ENCODE results near the gene HGS. TPM values are rescaled to one million over a fixed set of nuclear protein-coding genes. Genes with fewer than 3 reads are reported as not detected.

Gene HGS
- total and polyA plus RNA-seq, 2 of the 13 experiments (the other 11 are each of a cell fraction or from before 2014, with no cell fraction given) = 73.3 to 78.1 TPM

DNA sequence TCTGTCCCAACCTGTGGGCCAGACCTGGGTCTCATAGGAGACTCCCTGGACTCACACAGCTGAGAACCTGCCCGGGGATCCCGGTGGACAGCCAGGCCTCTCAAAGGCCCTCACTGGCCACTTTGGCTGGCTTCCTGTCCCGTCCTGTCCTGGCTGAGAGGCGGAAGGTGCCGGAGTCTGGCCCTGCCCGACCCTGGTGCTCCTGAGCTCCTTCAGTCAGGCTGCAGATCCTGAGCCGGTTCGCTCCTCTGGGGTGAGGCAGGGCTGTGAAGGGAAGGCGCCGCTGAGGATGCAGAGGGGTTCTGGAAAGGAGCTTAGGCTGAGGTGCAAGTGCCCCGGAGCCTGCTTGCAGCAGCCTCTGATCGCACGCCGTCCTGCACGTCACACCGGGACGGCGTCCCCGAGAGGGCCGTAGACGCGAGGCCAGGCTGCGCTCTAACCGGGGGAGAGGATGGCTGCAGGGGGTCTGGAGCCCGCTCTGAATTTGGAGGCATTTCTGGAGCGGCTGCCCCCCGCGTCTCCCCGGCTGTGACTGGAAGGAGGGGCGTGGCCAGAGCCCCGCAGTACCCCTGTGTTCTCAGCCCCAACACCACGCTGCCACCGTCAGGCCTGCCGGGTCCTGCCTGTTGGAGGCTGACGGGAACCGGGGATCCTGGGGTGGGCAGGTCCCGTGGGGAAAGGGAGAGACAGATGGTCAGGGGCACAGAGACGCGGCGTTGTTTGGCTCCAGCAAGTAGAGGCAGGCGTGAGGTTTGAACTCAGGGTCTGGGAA is 4.1 kb downstream of the HGS start:
- TF ChIP-seq NFIC (IDR thresholded peaks at IDR 0.05; ENCODE audit: low read length) = no peak
- TF ChIP-seq NR2F2 (IDR thresholded peaks at IDR 0.05; ENCODE audit: borderline replicate concordance, low read depth) = no peak
- TF ChIP-seq, protein P1, sequence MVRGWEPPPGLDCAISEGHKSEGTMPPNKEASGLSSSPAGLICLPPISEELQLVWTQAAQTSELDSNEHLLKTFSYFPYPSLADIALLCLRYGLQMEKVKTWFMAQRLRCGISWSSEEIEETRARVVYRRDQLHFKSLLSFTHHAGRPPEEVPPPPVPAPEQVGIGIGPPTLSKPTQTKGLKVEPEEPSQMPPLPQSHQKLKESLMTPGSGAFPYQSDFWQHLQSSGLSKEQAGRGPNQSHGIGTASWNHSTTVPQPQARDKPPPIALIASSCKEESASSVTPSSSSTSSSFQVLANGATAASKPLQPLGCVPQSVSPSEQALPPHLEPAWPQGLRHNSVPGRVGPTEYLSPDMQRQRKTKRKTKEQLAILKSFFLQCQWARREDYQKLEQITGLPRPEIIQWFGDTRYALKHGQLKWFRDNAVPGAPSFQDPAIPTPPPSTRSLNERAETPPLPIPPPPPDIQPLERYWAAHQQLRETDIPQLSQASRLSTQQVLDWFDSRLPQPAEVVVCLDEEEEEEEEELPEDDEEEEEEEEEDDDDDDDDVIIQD (CRISPR knock-in tag; IDR thresholded peaks at IDR 0.05; ENCODE audit: low read depth) = no peak
- TF ChIP-seq ZNF598 (CRISPR knock-in tag; IDR thresholded peaks at IDR 0.05; ENCODE audit: borderline replicate concordance) = no peak
- TF ChIP-seq AGO2 (optimal IDR thresholded peaks at IDR 0.05; ENCODE audit: low read depth, low read length) = peak; percentile 74
- TF ChIP-seq PHF20 (CRISPR knock-in tag; IDR thresholded peaks at IDR 0.05) = no peak
- peak; percentile 71 for TF ChIP-seq RBFOX2 (IDR thresholded peaks at IDR 0.05; ENCODE audit: low read depth, low read length)
- no peak for TF ChIP-seq MLXIP (CRISPR knock-in tag; IDR thresholded peaks at IDR 0.05; ENCODE audit: borderline replicate concordance)
- TF ChIP-seq GABPB1 (CRISPR knock-in tag; IDR thresholded peaks at IDR 0.05) = peak; percentile 12; the same call in 1 of the 2 replicates
- TF ChIP-seq ZKSCAN5 (CRISPR knock-in tag; IDR thresholded peaks at IDR 0.05) = no peak
- TF ChIP-seq PPARG (CRISPR knock-in tag; conservative IDR thresholded peaks at IDR 0.05) = no peak
- TF ChIP-seq PHF5A (CRISPR knock-in tag; IDR thresholded peaks at IDR 0.05; ENCODE audit: low read depth, unreplicated experiment) = no peak
- TF ChIP-seq AGO1 (IDR thresholded peaks at IDR 0.05; ENCODE audit: low read depth, low read length, poor library complexity, severe bottlenecking) = peak; percentile 26
- TF ChIP-seq IKZF4 (CRISPR knock-in tag; IDR thresholded peaks at IDR 0.05; ENCODE audit: borderline replicate concordance, low read depth, not compliant biosample characterization) = no peak
- Histone ChIP-seq H4K20me1 (ENCODE audit: insufficient read depth, low read length) (no peaks in the 10 kb centered on the region), H3K27me3 (ENCODE audit: control insufficient read depth in 1 of 2, insufficient read depth in 2 of 2, low read length in 2 of 2) (no peaks in the 10 kb centered on the region; a peak in 2 of 5 replicates), H3K4me3 (replicated peaks in 1 of 3; ENCODE audit: insufficient read depth in 1 of 3, low read depth in 2 of 3, low read length in 3 of 3) (no peak overlapping the region), H2AFZ (ENCODE audit: low read length) (no peak overlapping the region), H3K27ac (ENCODE audit: extremely low read length, insufficient read depth, low read length) (no peak overlapping the region), H3K4me2 (ENCODE audit: low read depth, low read length) (no peak overlapping the region), H3K4me1 (ENCODE audit: insufficient read depth, low read length) (peaks cover 17% of the 10 kb centered on the region), H3K36me3 (replicated peaks in 1 of 2; ENCODE audit: control insufficient read depth in 1 of 2, insufficient read depth in 2 of 2, low read length in 2 of 2) (peaks cover 53 to 72% of the 10 kb centered on the region in 2 experiments; a peak in 4 of 5 replicates), H3K9ac (ENCODE audit: insufficient read depth, low read depth, low read length) (no peak overlapping the region), H3K9me3 (ENCODE audit: low read length) (no peaks in the 10 kb centered on the region), H3K79me2 (ENCODE audit: insufficient read depth, low read length) (peaks cover 28% of the 10 kb centered on the region)
- BruUV-seq (replicated peaks) = no TSS peak
- WGBS (ENCODE audit: low lambda C conversion rate) = 97% methylated on average over 36 of the region's 41 CpGs
- CTCF ChIA-PET (ENCODE audit: low intra/inter-chr PET ratio, low total read pairs) = no interaction called here
- in situ Hi-C loops (cut with HindIII; ENCODE audit: extremely low pct_ligation_motif_present, low pct_unique_long_range_greater_than_20kb) = no loop called here
- POLR2A ChIA-PET = interaction anchor here (1.8 kb wide), 1 partner anchor 15 kb away, joined by 6 read pairs; the partner anchor contains the start of gene MRPL12
- no peak for DNase-seq (ENCODE audit: low spot score)
- intact Hi-C loops (cut with micrococcal nuclease; ENCODE audit: unreplicated experiment) = no loop called here
- no peak for FAIRE-seq
- ATAC-seq = no peak
